Osteocyte (in vitro differentiated cells): ENCODE measurements around the gene C1QTNF6. TPM values are rescaled to one million over a fixed set of nuclear protein-coding genes. Genes with fewer than 3 reads are reported as not detected.

Source experiments
- DNase-seq: peaks from one replicate; pipeline ENCODE4 v3.0.0; 2021; ENCODE audit warnings: mixed read lengths; ENCODE audit not compliant: unreplicated experiment; ENCODE audit errors: extremely low spot score
- H3K27ac Mint-ChIP-seq: one replicate; pipeline ENCODE4 v1.8.0; 2021; ENCODE audit warnings: mild to moderate bottlenecking, mixed read lengths; ENCODE audit not compliant: unreplicated experiment
- H3K27me3 Mint-ChIP-seq: one replicate; pipeline ENCODE4 v1.8.0; 2021; ENCODE audit warnings: mixed read lengths; ENCODE audit not compliant: unreplicated experiment
- H3K36me3 Mint-ChIP-seq: one replicate; pipeline ENCODE4 v1.8.0; 2021; ENCODE audit warnings: mixed read lengths; ENCODE audit not compliant: unreplicated experiment
- H3K4me1 Mint-ChIP-seq: one replicate; pipeline ENCODE4 v1.8.0; 2021; ENCODE audit warnings: mixed read lengths; ENCODE audit not compliant: unreplicated experiment
- H3K4me3 Mint-ChIP-seq: one replicate; pipeline ENCODE4 v1.8.0; 2021; ENCODE audit warnings: mild to moderate bottlenecking, moderate library complexity, mixed read lengths; ENCODE audit not compliant: unreplicated experiment
- H3K9me3 Mint-ChIP-seq: one replicate; pipeline ENCODE4 v1.8.0; 2021; ENCODE audit warnings: mixed read lengths; ENCODE audit not compliant: unreplicated experiment
- total RNA-seq: library from RNA; stranded (reverse); gene quantifications from 2 replicates; pipeline ENCODE4 v1.2.1, GENCODE V29; 2021
- TF ChIP-seq, protein P1 (sequence below): fragments of 200-600 bp; sonication (generic); IDR thresholded peaks from 2 replicates; pipeline ENCODE4 v1.5.0; 2021; ENCODE audit warnings: antibody characterized with exemption, mild to moderate bottlenecking, moderate library complexity

C1QTNF6 gene
- total RNA-seq, 1 donor from 2014 or later, result 36.4 TPM

DNA sequence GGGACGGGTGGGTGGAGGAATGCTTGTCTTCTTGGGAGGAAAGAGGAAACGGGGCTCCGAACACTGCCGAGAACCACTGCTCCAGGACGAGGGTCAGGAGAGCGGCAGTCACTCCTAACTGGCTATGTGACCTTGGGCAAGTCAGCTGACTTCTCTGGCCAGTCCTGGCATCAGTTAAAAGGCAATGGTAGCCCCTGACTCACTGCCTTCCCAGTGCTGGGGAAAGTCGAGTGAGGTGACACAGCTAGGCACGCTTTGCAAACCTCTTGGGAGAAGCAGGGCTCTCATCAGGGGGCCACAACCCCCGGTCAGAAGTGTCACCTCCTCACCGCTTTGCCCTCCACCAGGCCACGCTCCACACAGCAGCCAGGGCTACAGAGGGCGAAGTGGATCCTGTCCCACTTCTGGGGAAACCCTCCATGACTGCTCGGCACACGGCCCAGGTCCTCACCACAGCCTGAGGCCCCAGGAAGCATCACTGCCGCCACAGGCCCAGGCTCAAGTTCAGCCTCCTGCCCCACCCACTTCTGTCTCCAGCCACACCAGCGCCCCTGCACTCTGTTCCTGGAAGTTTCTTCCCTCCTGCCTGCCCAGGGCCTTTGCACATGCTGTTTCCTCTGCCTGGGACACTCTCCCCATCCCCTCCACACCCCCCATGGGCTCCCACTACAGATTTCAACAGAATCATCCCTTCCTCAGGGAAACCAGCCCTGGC lies 54.6 kb downstream of the C1QTNF6 start:
- DNase-seq, result no peak
- Mint-ChIP-seq H3K27me3 (peaks cover 12% of the 10 kb centered on the region), H3K36me3 (no peaks in the 10 kb centered on the region), H3K4me1 (no peaks in the 10 kb centered on the region), H3K9me3 (no peaks in the 10 kb centered on the region), H3K27ac (no peak overlapping the region), H3K4me3 (no peak overlapping the region)
- TF ChIP-seq, protein P1, sequence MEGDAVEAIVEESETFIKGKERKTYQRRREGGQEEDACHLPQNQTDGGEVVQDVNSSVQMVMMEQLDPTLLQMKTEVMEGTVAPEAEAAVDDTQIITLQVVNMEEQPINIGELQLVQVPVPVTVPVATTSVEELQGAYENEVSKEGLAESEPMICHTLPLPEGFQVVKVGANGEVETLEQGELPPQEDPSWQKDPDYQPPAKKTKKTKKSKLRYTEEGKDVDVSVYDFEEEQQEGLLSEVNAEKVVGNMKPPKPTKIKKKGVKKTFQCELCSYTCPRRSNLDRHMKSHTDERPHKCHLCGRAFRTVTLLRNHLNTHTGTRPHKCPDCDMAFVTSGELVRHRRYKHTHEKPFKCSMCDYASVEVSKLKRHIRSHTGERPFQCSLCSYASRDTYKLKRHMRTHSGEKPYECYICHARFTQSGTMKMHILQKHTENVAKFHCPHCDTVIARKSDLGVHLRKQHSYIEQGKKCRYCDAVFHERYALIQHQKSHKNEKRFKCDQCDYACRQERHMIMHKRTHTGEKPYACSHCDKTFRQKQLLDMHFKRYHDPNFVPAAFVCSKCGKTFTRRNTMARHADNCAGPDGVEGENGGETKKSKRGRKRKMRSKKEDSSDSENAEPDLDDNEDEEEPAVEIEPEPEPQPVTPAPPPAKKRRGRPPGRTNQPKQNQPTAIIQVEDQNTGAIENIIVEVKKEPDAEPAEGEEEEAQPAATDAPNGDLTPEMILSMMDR, result no peak

DNA sequence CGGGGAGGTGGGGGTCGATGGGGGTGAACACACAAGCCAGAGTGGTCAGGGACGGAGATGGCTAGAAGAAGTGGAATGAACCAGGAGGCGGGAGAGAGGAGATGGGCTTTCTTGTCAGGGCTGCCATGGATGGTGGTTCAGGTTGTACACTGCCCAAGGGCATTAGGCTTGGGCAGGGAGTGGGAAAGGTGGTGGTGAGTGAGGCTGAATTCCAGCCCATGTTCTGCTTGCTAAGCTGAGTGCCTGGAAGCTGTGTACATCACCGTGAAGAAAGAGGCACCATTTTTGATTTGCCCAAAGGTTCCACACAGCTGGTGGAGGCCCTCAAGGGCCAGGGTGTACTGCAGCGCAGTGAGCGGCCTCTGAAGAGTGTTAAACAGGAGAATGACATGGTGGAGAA lies 55.3 kb downstream of the C1QTNF6 start:
- Mint-ChIP-seq H3K4me1 (no peaks in the 10 kb centered on the region), H3K27me3 (peaks cover 10% of the 10 kb centered on the region), H3K36me3 (no peaks in the 10 kb centered on the region), H3K9me3 (no peaks in the 10 kb centered on the region), H3K27ac (no peak overlapping the region), H3K4me3 (no peak overlapping the region)
- DNase-seq, result no peak
- TF ChIP-seq, protein P1, result no peak

Other genes with a start within 250 kb of the C1QTNF6 start
- gene TST, start 168.8 kb downstream of the C1QTNF6 start, total RNA-seq, result 20.5 and 21.1 TPM in 2 replicates
- 57.4 and 65.1 TPM in 2 replicates for gene MPST, start 168.5 kb downstream of the C1QTNF6 start, total RNA-seq
- 35.8 and 39.6 TPM in 2 replicates for gene KCTD17, start 136.5 kb downstream of the C1QTNF6 start, total RNA-seq
- not detected in 2 replicates for gene TMPRSS6, start 78.5 kb downstream of the C1QTNF6 start, total RNA-seq
- gene IL2RB, start 38.3 kb downstream of the C1QTNF6 start, total RNA-seq, result 0.10 TPM in 1 of 2 replicates, not detected in the other
- gene SSTR3, start 24.2 kb upstream of the C1QTNF6 start, total RNA-seq, result not detected in 2 replicates
- not detected in 2 replicates for gene RAC2, start 56.0 kb upstream of the C1QTNF6 start, total RNA-seq
- gene CYTH4, start 94.3 kb upstream of the C1QTNF6 start, total RNA-seq, result not detected in 2 replicates
- 0.97 and 0.99 TPM in 2 replicates for gene ELFN2, start 239.2 kb upstream of the C1QTNF6 start, total RNA-seq